ENCODE results near the gene CMTM4. TPM values are rescaled to one million over a fixed set of nuclear protein-coding genes. Genes with fewer than 3 reads are reported as not detected.

CMTM4 gene
- total and polyA plus RNA-seq, 2 of the 4 experiments (the other 2 are of a cell fraction): 9.0 to 14.5 TPM

DNA sequence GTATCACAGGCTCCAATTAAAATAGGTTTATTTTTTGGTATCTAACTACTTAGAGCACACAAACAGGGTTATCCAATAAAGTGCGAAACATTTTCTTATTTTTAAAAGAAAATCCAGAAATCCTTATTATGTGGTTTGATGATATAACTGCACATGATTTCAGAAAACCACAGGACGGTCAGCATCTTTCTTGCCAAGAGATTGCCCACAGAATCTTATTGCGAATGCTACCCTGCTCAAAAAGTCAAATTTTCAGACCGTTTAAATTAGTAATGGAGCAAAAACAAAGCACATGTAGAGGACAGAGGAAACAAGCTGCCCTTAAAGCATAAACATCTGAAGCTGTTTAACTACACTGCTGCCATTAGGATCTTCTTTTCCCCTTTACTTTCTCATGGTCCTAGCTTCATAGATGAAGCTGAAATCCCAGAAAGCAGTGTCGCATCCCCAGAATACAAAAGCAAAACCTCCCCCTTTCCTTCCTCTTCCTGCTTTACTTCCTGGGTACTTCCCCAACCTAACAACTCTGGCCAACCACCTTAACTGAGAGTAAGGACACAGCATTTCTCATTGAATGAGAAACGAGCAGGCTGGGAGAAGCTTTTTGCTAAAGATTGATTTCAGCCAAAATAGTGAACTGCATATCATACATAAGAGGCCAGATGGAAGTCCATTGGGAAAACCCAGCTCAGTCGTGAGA lies 43.7 kb downstream of the CMTM4 start:
- peaks cover 13 to 19% of the 10 kb centered on the region in 2 experiments; a peak in 3 of 4 replicates for H3K79me1 ChIP-seq (ENCODE audit: low read depth in 1 of 2, low read length in 2 of 2)
- TF ChIP-seq POLR2A (IDR thresholded peaks at IDR 0.05; ENCODE audit: low read depth, low read length): no peak
- no peak for TF ChIP-seq NFE2L2 (IDR thresholded peaks at IDR 0.05; ENCODE audit: low read depth, low read length)
- TF ChIP-seq MAZ (IDR thresholded peaks at IDR 0.05; ENCODE audit: borderline replicate concordance, low read depth, low read length): no peak
- no peak for TF ChIP-seq ELK1 (IDR thresholded peaks at IDR 0.05; ENCODE audit: borderline replicate concordance, low read depth, low read length)
- no peak for TF ChIP-seq CTCF (conservative IDR thresholded peaks at IDR 0.05; ENCODE audit: low read depth, low read length)
- no peak for TF ChIP-seq SMC3 (IDR thresholded peaks at IDR 0.05; ENCODE audit: low read depth, low read length)
- TF ChIP-seq MAFK (IDR thresholded peaks at IDR 0.05; ENCODE audit: low read depth, low read length): no peak
- no peak for TF ChIP-seq RAD21 (IDR thresholded peaks at IDR 0.05; ENCODE audit: low read length)
- TF ChIP-seq CHD1 (IDR thresholded peaks at IDR 0.05; ENCODE audit: low read depth, low read length): no peak
- no peak for TF ChIP-seq CEBPB (IDR thresholded peaks at IDR 0.05; ENCODE audit: low read depth, low read length)
- TF ChIP-seq FOS (IDR thresholded peaks at IDR 0.05; ENCODE audit: low read depth, low read length): no peak
- TF ChIP-seq, protein P1, sequence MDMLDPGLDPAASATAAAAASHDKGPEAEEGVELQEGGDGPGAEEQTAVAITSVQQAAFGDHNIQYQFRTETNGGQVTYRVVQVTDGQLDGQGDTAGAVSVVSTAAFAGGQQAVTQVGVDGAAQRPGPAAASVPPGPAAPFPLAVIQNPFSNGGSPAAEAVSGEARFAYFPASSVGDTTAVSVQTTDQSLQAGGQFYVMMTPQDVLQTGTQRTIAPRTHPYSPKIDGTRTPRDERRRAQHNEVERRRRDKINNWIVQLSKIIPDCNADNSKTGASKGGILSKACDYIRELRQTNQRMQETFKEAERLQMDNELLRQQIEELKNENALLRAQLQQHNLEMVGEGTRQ (IDR thresholded peaks at IDR 0.05; ENCODE audit: low read depth, low read length): no peak
- no peak for TF ChIP-seq RCOR1 (IDR thresholded peaks at IDR 0.05; ENCODE audit: insufficient replicate concordance, low read length)
- no peak for TF ChIP-seq RFX5 (IDR thresholded peaks at IDR 0.05; ENCODE audit: low read depth, low read length)
- no peak for TF ChIP-seq BHLHE40 (IDR thresholded peaks at IDR 0.05; ENCODE audit: low read depth, low read length)
- TF ChIP-seq MXI1 (IDR thresholded peaks at IDR 0.05; ENCODE audit: borderline replicate concordance, low read depth, low read length): no peak
- H3K56ac ChIP-seq (ENCODE audit: extremely low read depth, insufficient read depth, low read length): no peak overlapping the region
- no peak overlapping the region for H3K23ac ChIP-seq (ENCODE audit: low read depth, low read length)
- no peak overlapping the region for H2BK20ac ChIP-seq (ENCODE audit: low read depth, low read length)
- no peak overlapping the region for H4K5ac ChIP-seq (ENCODE audit: low read depth, low read length)
- H2AK9ac ChIP-seq (replicated peaks; ENCODE audit: low read depth, low read length, poor library complexity): no peak overlapping the region
- no peak overlapping the region for H3K4me2 ChIP-seq (ENCODE audit: low read depth, low read length)
- no peak overlapping the region for H2AK5ac ChIP-seq (ENCODE audit: low read depth, low read length)
- DNase-seq (no peak), ATAC-seq (ENCODE audit: low read depth) (no peak)
- intact Hi-C loops (cut with micrococcal nuclease): no loop called here
- no peak overlapping the region for H2BK15ac ChIP-seq (ENCODE audit: low read depth, low read length)
- no peak overlapping the region for H2AFZ ChIP-seq (replicated peaks; ENCODE audit: low read length, poor library complexity)
- H3K4ac ChIP-seq (ENCODE audit: low read depth, low read length): no peak overlapping the region
- no peak overlapping the region for H3K4me3 ChIP-seq (ENCODE audit: insufficient read depth, low read depth, low read length)
- ChIA-PET CTCF (no interaction called here), POLR2A (ENCODE audit: unreplicated experiment) (no interaction called here)
- H3K9me3 ChIP-seq (ENCODE audit: control insufficient read depth, insufficient read depth, low read length): no peaks in the 10 kb centered on the region
- WGBS, 2 experiments (ENCODE audit: extremely low coverage in 2 of 2, insufficient read length in 1 of 2): 100% methylated on average over 1 of the region's 7 CpGs; no CpG with 5 or more reads in 1 of the 2 experiments
- H3K36me3 ChIP-seq (ENCODE audit: control insufficient read depth, insufficient read depth, low read length): no peaks in the 10 kb centered on the region
- H3K18ac ChIP-seq (ENCODE audit: low read depth, low read length): no peak overlapping the region
- no peak overlapping the region for H2BK120ac ChIP-seq (ENCODE audit: low read depth, low read length)
- H3K9ac ChIP-seq (ENCODE audit: low read depth, low read length): no peak overlapping the region
- BruUV-seq (replicated peaks): no TSS peak
- H3K9me1 ChIP-seq (ENCODE audit: insufficient read depth, low read length): peaks cover 11% of the 10 kb centered on the region; the same call in 1 of the 2 replicates
- dilution Hi-C loops (cut with HindIII; ENCODE audit: low sequenced_read_pairs, unreplicated experiment): no loop called here
- in situ Hi-C loops (cut with MboI; ENCODE audit: low sequenced_read_pairs): no loop called here
- no peak overlapping the region for H2BK5ac ChIP-seq (ENCODE audit: low read depth, low read length, poor library complexity, severe bottlenecking)
- H4K8ac ChIP-seq (ENCODE audit: low read depth in 2 of 2, low read length in 2 of 2): no peak overlapping the region
- no peak overlapping the region for H3K14ac ChIP-seq (replicated peaks; ENCODE audit: low read depth, low read length)
- no peak overlapping the region for H3K27ac ChIP-seq (ENCODE audit: insufficient read depth, low read length)
- no peaks in the 10 kb centered on the region for H3K27me3 ChIP-seq (ENCODE audit: control insufficient read depth, insufficient read depth, low read length)
- H4K20me1 ChIP-seq (ENCODE audit: insufficient read depth, low read length): no peaks in the 10 kb centered on the region
- peaks cover 3% of the 10 kb centered on the region; the same call in 1 of the 2 replicates for H3K4me1 ChIP-seq (ENCODE audit: control insufficient read depth, insufficient read depth, low read length)
- no peak overlapping the region for H4K91ac ChIP-seq (ENCODE audit: insufficient read depth, low read depth, low read length)

Data from IMR-90 (cell line).